WTC11 (cell line): ENCODE data around the gene LCE2A. TPM values are rescaled to one million over a fixed set of nuclear protein-coding genes. Genes with fewer than 3 reads are reported as not detected.

Experiments used
- ATAC-seq: fragments of 200-7000 bp; cut with Tn5 transposase; 2 replicates; pipeline ENCODE4 v1.10.0; 2021; ENCODE audit warnings: mild to moderate bottlenecking, moderate library complexity
- CTCF ChIA-PET: fragments of 300-600 bp; sonication (Branson Sonifier 250); formaldehyde crosslinking; loops from one replicate; lab custom pipeline; 2021; ENCODE audit warnings: antibody characterized with exemption; lab: Charles Lee
- POLR2A ChIA-PET: fragments of 350-600 bp; sonication (Branson Sonifier 250); formaldehyde crosslinking; loops from one replicate; lab custom pipeline; 2021; ENCODE audit warnings: antibody characterized with exemption; lab: Charles Lee
- DNase-seq: peaks from one replicate; pipeline ENCODE4 v3.0.0; 2021; ENCODE audit warnings: low spot score
- H3K27ac Mint-ChIP-seq: 2 replicates; pipeline ENCODE4 v1.8.0; 2021; ENCODE audit warnings: mixed read lengths
- H3K27me3 Mint-ChIP-seq: 2 replicates; pipeline ENCODE4 v1.8.0; 2021; ENCODE audit warnings: low read depth, mild to moderate bottlenecking, moderate library complexity, mixed read lengths
- H3K36me3 Mint-ChIP-seq: 2 replicates; pipeline ENCODE4 v1.8.0; 2021; ENCODE audit warnings: mixed read lengths
- H3K4me1 Mint-ChIP-seq: 2 replicates; pipeline ENCODE4 v1.8.0; 2022; ENCODE audit warnings: mixed read lengths
- H3K4me3 Mint-ChIP-seq: 2 replicates; pipeline ENCODE4 v1.8.0; 2021; ENCODE audit warnings: mild to moderate bottlenecking, moderate library complexity, mixed read lengths
- H3K9me3 Mint-ChIP-seq: 2 replicates; pipeline ENCODE4 v1.8.0; 2021; ENCODE audit warnings: mixed read lengths
- CREB1 ChIP-seq: sonication (generic); formaldehyde crosslinking; IDR thresholded peaks from 2 replicates; pipeline ENCODE4 v1.8.0; 2023; ENCODE audit warnings: mild to moderate bottlenecking, missing genetic modification reagents
- CREM ChIP-seq: sonication (generic); formaldehyde crosslinking; IDR thresholded peaks from 2 replicates; pipeline ENCODE4 v1.8.1; 2022; ENCODE audit warnings: mild to moderate bottlenecking, missing genetic modification reagents, moderate library complexity
- ELF4 ChIP-seq: sonication (generic); formaldehyde crosslinking; IDR thresholded peaks from 2 replicates; pipeline ENCODE4 v1.8.1; 2022; ENCODE audit warnings: low read depth, mild to moderate bottlenecking, moderate library complexity, missing genetic modification reagents
- GABPB1 ChIP-seq: sonication (generic); formaldehyde crosslinking; IDR thresholded peaks from 2 replicates; pipeline ENCODE4 v1.8.1; 2023; ENCODE audit warnings: mild to moderate bottlenecking, missing genetic modification reagents
- JAZF1 ChIP-seq: fragments of 250-450 bp; sonication (Bioruptor Pico); IDR thresholded peaks from 2 replicates; pipeline ENCODE4 v1.9.0; 2021; ENCODE audit warnings: moderate library complexity, mild to moderate bottlenecking, inconsistent platforms
- NFYB ChIP-seq: sonication (generic); formaldehyde crosslinking; conservative IDR thresholded peaks from 2 replicates; pipeline ENCODE4 v1.8.0; 2022; ENCODE audit warnings: low read depth, missing genetic modification reagents
- SOX15 ChIP-seq: fragments of 250-450 bp; sonication (Bioruptor Pico); IDR thresholded peaks from 2 replicates; pipeline ENCODE4 v1.9.0; 2021; ENCODE audit warnings: mild to moderate bottlenecking
- TEAD1 ChIP-seq: sonication (generic); formaldehyde crosslinking; IDR thresholded peaks from 2 replicates; pipeline ENCODE4 v1.8.0; 2022; ENCODE audit warnings: mild to moderate bottlenecking, missing genetic modification reagents
- ZNF671 ChIP-seq: fragments of 250-450 bp; sonication (Bioruptor Pico); IDR thresholded peaks from 2 replicates; pipeline ENCODE4 v1.8.0; 2021; ENCODE audit warnings: mild to moderate bottlenecking
- total RNA-seq: library from RNA; stranded (reverse); gene quantifications from 3 replicates; pipeline ENCODE4 v1.2.3, GENCODE V29; 2021
- TF ChIP-seq, protein P1 (sequence below): sonication (generic); formaldehyde crosslinking; IDR thresholded peaks from 2 replicates; pipeline ENCODE4 v1.8.1; 2022; ENCODE audit warnings: mild to moderate bottlenecking, moderate library complexity, missing genetic modification reagents
- TF ChIP-seq, protein P2 (sequence below): sonication (generic); formaldehyde crosslinking; IDR thresholded peaks from 2 replicates; pipeline ENCODE4 v1.8.1; 2023; ENCODE audit warnings: mild to moderate bottlenecking, missing genetic modification reagents, borderline replicate concordance

The LCE2A gene
- total RNA-seq, 1 experiment from 2014 or later: not detected

DNA sequence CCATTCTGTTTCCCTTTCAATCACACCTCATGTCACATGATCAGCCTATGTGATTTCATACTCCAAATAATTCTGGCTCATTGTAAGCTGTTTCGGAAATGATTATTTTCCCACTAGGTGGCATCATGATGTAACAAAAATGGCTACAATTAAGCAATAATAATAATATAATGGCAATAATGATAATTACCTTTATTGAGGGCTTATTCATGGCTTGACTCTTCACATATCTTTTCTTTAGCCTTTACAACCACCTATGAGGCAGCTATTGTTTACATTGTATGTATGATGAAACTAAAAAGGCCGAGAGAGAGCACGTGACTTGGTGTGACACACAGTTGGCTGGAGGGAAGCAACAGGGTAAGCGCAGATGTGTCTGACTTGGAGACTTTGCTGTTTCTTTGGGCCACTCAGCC is 47.2 kb downstream of the LCE2A start:
- H3K4me1 Mint-ChIP-seq: no peaks in the 10 kb centered on the region
- ATAC-seq (no peak), DNase-seq (no peak)
- H3K9me3 Mint-ChIP-seq: peaks cover 89% of the 10 kb centered on the region
- no peak overlapping the region for H3K27ac Mint-ChIP-seq
- peaks cover 70% of the 10 kb centered on the region for H3K36me3 Mint-ChIP-seq
- H3K4me3 Mint-ChIP-seq: no peak overlapping the region
- CTCF ChIA-PET: no interaction called here
- H3K27me3 Mint-ChIP-seq: peaks cover 8% of the 10 kb centered on the region
- peak; percentile 49; the same call in 1 of the 2 replicates for TF ChIP-seq GABPB1 (CRISPR knock-in tag)
- TF ChIP-seq ELF4 (CRISPR knock-in tag): no peak
- TF ChIP-seq CREB1: no peak
- TF ChIP-seq, all 79 proteins: peak for 1
- POLR2A ChIA-PET: no interaction called here

DNA sequence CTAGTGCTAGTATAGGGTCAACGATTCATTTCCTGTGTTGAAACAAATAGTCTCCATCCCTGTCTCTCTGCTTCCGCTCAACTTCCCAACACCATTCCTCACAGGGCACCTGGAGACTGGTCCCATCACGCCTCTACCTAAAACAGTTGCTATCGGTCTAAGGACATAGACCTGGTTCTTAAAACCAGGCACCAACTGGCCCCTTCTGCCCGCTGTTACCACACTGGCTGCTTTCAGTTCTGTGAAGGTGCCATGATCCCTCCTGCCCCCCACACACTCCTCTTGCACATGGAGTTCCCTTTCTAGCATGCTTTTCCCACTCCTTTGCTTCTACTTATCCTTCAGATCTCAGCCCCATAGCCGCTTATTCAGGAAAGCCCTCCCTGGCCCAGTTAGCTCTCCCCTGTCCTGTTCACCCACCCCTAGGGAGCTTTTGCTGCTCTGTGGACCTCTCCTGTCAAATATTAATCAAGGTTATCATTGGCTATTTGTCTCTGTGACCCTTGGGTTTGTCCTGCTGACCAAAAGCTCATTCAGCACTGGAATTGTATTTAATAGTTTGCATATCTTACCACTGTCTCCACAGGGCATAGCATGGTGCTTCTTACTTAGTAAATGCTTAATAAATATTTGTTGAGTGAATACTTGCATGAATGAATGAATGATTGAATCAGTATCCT is 47.8 kb downstream of the LCE2A start:
- H3K27me3 Mint-ChIP-seq: peaks cover 8% of the 10 kb centered on the region
- TF ChIP-seq NFYB (CRISPR knock-in tag) (no peak), SOX15 (CRISPR knock-in tag) (no peak), TEAD1 (CRISPR knock-in tag) (no peak)
- DNase-seq (no peak), ATAC-seq (no peak)
- peaks cover 92% of the 10 kb centered on the region for H3K9me3 Mint-ChIP-seq
- POLR2A ChIA-PET: no interaction called here
- H3K4me1 Mint-ChIP-seq: no peaks in the 10 kb centered on the region
- CTCF ChIA-PET: no interaction called here
- peaks cover 73% of the 10 kb centered on the region for H3K36me3 Mint-ChIP-seq
- H3K27ac Mint-ChIP-seq: no peak overlapping the region
- H3K4me3 Mint-ChIP-seq: no peak overlapping the region

DNA sequence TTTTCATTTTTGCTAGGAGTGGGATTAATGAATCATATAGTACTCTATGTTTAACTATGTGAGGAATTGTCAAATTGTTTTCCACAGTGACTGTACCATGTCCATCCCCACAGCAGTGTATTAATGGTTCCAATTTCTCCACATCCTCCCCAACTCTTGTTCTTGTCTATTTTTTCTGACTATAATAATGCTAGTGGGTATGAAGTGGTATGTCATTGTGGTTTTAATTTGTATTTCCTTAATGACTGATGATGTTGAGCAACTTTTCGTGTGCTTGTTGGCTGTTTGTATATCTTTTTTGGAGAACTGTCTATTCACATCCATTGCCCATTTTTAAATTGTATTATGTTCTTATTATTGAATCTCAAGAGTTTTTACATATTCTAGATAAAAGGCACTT is 49.7 kb downstream of the LCE2A start:
- H3K4me1 Mint-ChIP-seq: no peaks in the 10 kb centered on the region
- H3K9me3 Mint-ChIP-seq: peaks cover 90% of the 10 kb centered on the region
- no peak for DNase-seq
- peaks cover 70% of the 10 kb centered on the region for H3K36me3 Mint-ChIP-seq
- peaks cover 3% of the 10 kb centered on the region for H3K27me3 Mint-ChIP-seq
- H3K27ac Mint-ChIP-seq: no peak overlapping the region
- TF ChIP-seq ZNF671 (CRISPR knock-in tag): no peak
- TF ChIP-seq, protein P1, sequence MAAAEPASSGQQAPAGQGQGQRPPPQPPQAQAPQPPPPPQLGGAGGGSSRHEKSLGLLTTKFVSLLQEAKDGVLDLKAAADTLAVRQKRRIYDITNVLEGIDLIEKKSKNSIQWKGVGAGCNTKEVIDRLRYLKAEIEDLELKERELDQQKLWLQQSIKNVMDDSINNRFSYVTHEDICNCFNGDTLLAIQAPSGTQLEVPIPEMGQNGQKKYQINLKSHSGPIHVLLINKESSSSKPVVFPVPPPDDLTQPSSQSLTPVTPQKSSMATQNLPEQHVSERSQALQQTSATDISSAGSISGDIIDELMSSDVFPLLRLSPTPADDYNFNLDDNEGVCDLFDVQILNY (CRISPR knock-in tag): no peak
- TF ChIP-seq JAZF1 (CRISPR knock-in tag): no peak
- TF ChIP-seq, protein P2, sequence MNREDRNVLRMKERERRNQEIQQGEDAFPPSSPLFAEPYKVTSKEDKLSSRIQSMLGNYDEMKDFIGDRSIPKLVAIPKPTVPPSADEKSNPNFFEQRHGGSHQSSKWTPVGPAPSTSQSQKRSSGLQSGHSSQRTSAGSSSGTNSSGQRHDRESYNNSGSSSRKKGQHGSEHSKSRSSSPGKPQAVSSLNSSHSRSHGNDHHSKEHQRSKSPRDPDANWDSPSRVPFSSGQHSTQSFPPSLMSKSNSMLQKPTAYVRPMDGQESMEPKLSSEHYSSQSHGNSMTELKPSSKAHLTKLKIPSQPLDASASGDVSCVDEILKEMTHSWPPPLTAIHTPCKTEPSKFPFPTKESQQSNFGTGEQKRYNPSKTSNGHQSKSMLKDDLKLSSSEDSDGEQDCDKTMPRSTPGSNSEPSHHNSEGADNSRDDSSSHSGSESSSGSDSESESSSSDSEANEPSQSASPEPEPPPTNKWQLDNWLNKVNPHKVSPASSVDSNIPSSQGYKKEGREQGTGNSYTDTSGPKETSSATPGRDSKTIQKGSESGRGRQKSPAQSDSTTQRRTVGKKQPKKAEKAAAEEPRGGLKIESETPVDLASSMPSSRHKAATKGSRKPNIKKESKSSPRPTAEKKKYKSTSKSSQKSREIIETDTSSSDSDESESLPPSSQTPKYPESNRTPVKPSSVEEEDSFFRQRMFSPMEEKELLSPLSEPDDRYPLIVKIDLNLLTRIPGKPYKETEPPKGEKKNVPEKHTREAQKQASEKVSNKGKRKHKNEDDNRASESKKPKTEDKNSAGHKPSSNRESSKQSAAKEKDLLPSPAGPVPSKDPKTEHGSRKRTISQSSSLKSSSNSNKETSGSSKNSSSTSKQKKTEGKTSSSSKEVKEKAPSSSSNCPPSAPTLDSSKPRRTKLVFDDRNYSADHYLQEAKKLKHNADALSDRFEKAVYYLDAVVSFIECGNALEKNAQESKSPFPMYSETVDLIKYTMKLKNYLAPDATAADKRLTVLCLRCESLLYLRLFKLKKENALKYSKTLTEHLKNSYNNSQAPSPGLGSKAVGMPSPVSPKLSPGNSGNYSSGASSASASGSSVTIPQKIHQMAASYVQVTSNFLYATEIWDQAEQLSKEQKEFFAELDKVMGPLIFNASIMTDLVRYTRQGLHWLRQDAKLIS: no peak
- no peak for TF ChIP-seq CREM (CRISPR knock-in tag)
- POLR2A ChIA-PET: no interaction called here
- ATAC-seq: no peak
- H3K4me3 Mint-ChIP-seq: no peak overlapping the region
- CTCF ChIA-PET: no interaction called here

Other genes with a start within 250 kb of the LCE2A start
- not detected in 3 replicates for gene LCE5A, start 187.5 kb upstream of the LCE2A start, total RNA-seq
- not detected in 3 replicates for gene CRCT1, start 183.9 kb upstream of the LCE2A start, total RNA-seq
- gene LCE3E, start 131.6 kb upstream of the LCE2A start, total RNA-seq: not detected in 3 replicates
- not detected in 3 replicates for gene LCE3D, start 117.8 kb upstream of the LCE2A start, total RNA-seq
- gene LCE3C, start 98.1 kb upstream of the LCE2A start, total RNA-seq: not detected in 3 replicates
- not detected in 3 replicates for gene LCE3B, start 84.5 kb upstream of the LCE2A start, total RNA-seq
- not detected in 3 replicates for gene LCE3A, start 75.2 kb upstream of the LCE2A start, total RNA-seq
- gene LCE2D, start 35.0 kb upstream of the LCE2A start, total RNA-seq: not detected in 3 replicates
- gene LCE2C, start 23.1 kb upstream of the LCE2A start, total RNA-seq: not detected in 3 replicates
- not detected in 3 replicates for gene LCE2B, start 12.2 kb upstream of the LCE2A start, total RNA-seq
- not detected in 3 replicates for gene LCE4A, start 9.8 kb downstream of the LCE2A start, total RNA-seq
- gene KPRP, start 59.7 kb downstream of the LCE2A start, total RNA-seq: not detected in 3 replicates
- not detected in 3 replicates for gene LCE1F, start 76.8 kb downstream of the LCE2A start, total RNA-seq
- gene LCE1E, start 87.9 kb downstream of the LCE2A start, total RNA-seq: not detected in 3 replicates
- gene LCE1D, start 98.4 kb downstream of the LCE2A start, total RNA-seq: not detected in 3 replicates
- not detected in 3 replicates for gene LCE1C, start 108.3 kb downstream of the LCE2A start, total RNA-seq
- not detected in 3 replicates for gene LCE1B, start 113.6 kb downstream of the LCE2A start, total RNA-seq
- gene LCE1A, start 129.1 kb downstream of the LCE2A start, total RNA-seq: not detected in 3 replicates
- not detected in 3 replicates for gene LCE6A, start 144.5 kb downstream of the LCE2A start, total RNA-seq
- gene LCE7A, start 161.7 kb downstream of the LCE2A start, total RNA-seq: not detected in 3 replicates
- gene SMCP, start 180.0 kb downstream of the LCE2A start, total RNA-seq: not detected in 3 replicates
- gene IVL, start 210.2 kb downstream of the LCE2A start, total RNA-seq: not detected in 3 replicates
- gene SPRR5, start 248.9 kb downstream of the LCE2A start, total RNA-seq: not detected in 3 replicates